HG03139 (cell line): ENCODE measurements around the gene ATP11C.
"Not testable (repeated sequence)": the region's sequence is repeated elsewhere in the genome, so short reads cannot be mapped to it uniquely, and the experiment has no call there.

Experiments used
- ATAC-seq: cut with Tn5 transposase; IDR thresholded peaks from one replicate; pipeline ENCODE4 v1.9.1; 2021; ENCODE audit not compliant: unreplicated experiment

The ATP11C gene

DNA sequence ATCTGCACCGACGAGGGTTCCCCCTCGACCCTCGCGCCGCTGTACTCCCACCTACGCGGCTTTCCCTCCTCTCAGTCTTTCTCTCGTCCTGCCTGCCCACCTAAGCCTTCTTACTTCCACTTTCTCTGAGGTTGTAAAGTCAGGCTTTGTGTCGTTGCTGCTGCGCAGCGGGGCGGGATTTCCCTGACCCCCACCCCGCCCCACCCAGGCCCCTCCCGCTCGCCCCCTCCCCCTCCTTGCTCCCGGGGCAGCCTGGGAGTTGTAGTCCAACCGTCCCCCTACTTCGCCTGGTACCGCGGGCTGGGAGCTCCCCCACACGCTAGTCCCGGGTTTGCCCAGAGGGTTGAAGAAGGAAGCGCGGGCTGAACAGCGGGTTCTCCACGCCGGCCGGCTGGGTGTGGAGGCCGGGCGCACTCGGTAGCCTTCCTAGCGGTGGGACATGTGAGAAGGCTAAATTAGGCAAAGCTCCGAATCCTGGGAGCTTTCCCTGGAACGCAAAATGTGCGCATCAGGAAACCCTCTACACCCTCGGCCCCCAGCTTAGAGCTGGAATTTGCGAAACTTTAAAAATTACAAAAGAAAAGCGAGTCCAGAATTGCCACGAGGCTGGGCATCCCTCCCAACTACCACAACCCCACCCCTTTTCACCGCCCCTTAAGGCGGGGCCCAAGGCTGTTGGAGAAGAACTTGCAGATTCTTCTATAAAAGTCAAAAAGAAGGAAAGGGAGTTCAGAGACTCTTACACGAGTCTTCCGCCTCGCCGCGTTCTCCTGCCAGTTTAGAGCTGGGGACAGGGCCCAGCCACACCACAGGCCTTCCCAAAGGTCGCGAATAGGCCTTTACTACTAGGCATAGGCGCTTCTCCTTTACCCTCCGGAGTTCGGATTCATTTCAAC lies at the start of gene ATP11C:
ATP11C (minus strand) TSS at position 153 of the 896 bp plus-strand sequence. CDS start 1,011 bp downstream, outside the sequence.
- peak; percentile 73 for ATAC-seq

GRCh38 chrX:139974471-139974870 lies 41.6 kb upstream of the ATP11C start:
- ATAC-seq: no peak

DNA sequence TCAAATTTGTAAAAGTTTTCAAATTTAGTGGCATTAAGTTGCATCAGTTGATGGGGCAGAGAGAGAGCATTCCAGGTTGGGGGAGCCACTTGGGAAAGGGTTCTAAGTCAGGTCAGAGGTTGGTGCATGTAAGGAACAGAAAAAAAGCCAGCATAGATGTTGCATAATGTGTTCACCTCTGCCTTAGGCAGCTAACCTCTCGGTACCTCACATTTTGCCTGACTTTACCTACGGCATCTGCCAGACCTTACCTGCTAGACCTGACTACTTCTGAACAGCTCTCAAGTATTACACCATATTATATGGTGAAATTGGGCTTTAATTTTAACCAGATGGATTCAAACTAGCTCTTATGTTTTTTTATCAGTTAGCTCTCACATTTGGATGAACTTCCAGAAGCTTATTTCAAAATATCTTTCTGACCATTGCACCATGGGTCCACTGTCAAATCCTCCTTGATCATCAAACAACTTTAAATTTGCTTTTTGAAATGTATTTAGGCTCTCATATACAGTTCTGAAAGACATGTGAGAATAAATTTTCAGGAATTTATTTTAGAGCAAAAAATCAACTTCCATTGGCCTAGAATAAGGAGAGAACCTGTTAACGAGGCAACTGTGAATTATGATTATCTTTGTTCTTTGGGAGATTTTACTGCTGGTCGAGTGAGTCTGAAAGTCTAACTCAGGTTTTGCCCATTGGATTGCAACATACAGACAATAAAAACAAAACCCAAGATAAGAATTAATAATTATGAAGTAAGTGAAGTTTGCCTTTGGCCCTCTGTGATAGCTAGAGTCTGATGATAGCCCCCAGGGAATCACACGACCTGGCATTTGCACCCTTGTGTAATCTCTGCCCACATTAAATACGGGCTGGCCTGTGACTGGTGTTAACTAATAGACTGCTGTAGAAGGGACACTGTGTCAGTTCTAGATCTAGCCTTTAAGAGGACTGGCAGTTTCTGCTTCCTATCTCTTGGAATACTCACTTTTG lies 40.1 kb upstream of the ATP11C start:
- no peak for ATAC-seq

DNA sequence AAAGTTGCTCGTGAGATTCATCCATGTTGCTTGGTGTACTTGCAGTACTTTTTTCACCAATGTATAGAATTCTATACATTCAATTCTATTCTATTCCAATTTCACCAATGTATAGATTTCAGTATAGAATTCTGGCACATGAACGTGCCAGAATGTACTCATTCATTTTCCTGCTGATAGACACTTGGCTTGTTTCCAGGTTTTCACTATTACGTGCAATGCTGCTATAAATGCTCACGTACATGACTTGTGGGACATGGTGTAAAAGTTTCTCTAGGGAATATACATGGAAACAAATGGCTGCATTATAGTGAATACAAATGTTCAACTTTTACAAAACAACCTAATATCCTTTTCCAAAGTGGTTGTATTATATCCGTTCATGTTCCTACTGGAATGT lies 39.3 kb upstream of the ATP11C start:
- ATAC-seq: no peak

GRCh38 chrX:139971394-139971749 lies 38.5 kb upstream of the ATP11C start:
- no peak for ATAC-seq

GRCh38 chrX:139969286-139969685 lies 36.4 kb upstream of the ATP11C start:
- no peak for ATAC-seq

GRCh38 chrX:139967750-139968149 lies 34.9 kb upstream of the ATP11C start:
- ATAC-seq: no peak

GRCh38 chrX:139967300-139967699 lies 34.4 kb upstream of the ATP11C start:
- ATAC-seq: no peak

DNA sequence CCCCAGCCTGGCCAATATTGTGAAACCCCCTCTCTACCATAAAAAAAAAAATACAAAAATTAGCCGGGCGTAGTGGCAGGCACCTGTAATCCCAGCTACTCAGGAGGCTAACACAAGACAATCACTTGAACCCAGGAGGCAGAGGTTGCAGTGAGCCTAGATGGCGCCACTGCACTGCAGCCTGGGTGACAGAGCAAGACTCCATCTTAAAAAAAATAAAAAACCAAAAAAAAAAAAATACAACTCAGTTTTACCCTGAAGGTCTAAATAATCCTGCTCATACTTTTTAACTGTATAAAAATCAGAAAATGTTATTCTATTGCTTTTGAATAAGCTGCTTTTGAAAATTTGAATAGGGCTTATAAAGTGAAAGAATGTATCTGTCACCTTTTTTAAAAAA lies 33.3 kb upstream of the ATP11C start:
- ATAC-seq: not testable (repeated sequence)

DNA sequence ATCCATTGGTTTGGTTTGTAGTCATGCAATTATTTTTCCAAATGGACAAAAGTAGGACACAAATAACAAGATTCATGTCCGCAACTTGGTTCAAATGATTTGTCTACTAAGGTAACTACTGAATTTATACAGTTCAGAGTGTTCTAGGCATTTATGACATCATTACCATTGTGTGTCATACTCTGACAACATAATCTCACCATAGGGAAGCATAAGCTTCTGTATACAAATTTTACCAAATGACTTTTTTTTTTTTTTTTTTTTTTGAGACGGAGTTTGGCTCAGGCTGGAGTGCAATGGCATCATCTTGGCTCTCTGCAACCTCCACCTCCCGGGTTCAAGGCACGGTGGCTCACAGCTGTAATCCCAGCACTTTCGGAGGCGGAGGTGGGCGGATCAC lies 32.6 kb upstream of the ATP11C start, which contains the start of gene CXorf66:
CXorf66 (minus strand) TSS at position 101 of the 400 bp plus-strand sequence; CDS start at position 76, 25 bp downstream.
- no peak for ATAC-seq

GRCh38 chrX:139961091-139961490 lies 28.2 kb upstream of the ATP11C start:
- ATAC-seq: not testable (repeated sequence)

DNA sequence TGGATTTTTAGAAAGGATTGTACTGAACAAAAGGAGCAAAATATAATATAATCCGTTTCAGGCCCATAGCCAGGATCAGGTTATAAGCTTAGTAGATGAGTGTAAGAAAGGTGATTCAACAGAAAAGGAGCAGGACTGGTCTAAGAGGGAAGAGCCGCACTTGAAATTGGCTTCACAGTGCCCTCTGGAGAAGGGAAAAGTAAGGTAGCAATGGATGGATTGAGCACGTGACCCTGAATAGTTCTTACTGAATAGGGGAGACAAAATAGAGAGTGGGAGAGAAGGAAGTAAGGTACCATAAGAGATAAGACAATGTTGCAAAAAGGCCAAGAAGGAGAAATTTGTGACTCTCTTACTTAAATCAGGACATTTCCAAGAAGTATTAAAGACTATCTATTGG lies 16.9 kb upstream of the ATP11C start:
- ATAC-seq: no peak

GRCh38 chrX:139945075-139945474 lies 12.2 kb upstream of the ATP11C start:
- ATAC-seq: no peak

DNA sequence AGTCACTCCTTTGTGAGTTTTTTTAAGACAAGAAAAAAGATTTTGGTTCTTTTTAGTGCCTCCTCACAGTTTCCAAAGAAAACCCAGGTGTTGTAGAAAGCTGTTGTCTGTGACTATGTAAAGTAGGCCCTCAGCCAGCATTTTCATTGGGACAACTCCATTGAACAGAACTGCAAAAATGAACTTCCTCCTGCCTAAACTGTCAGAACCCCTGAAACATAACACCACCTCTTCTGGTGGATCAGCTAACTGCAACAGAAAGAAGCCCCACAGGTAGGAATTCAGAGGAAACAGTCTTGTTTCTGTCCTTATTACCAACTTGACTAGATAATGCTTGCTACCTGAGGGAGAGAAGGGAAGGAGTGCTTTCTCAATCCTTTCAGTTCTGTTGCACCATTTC lies 3.4 kb upstream of the ATP11C start:
- ATAC-seq: no peak

DNA sequence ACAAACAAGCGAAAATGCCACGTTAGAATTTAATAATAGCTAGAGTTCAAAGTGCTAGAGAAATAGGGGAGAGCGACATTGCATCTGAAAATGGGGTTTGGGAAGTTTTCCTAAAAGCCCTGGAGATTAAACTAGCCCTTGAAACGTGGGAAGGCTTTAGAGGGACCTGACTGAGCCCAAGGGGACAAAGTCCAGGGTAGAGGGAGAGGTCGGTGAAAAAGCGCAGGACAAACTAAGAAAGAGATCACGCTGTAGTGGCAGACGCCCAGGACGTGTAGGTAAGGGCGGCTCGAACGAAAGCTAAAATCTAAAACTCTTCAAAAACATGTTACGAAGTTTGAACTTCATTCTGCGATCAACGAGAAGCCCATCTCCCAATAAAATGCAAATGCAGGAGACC lies 1.1 kb upstream of the ATP11C start:
- ATAC-seq: no peak

DNA sequence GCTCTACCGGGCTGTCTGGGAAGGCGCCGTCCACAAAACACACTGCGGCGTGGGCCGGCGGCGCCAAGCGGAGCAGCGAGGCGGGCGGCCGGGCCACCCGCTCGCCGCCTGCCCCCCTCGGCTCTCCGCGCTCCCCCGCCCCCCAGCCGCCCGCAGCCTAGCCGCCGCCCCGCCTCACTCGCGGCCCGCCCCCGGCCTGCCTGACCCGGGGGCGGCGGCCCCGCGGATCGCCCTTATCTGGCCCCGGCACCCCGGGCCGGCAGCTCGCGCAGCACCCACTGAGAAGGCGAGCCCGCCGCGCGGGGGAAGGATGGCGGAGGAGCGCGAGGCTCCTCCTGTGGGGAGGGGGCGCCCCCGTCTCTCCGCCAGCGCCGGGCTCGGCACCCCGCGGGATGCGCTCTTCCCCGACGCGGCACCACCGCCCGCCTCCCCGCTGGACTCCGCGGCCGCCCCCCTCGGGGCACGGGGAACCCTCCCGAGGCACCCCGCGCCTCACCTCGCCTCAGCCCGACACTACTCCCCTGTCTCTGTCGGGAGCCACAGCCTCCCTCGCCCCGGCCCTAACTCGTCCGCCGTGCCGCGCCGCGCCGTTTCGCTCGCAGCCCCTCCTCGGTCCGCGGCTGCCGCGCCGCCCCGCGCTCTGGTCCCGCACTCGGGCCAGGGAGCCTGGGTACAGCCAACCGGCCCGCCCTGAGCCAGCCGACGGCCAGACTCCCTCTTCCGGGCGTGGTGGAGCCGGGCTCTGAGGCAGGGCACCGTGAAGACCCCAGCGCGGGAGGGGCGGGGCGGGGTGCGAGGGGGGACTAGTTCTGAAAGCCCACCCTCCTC lies 566 bp downstream of the ATP11C start:
- peak; percentile 44 for ATAC-seq

- no peak for ATAC-seq
These were observed 1.2 kb downstream of the ATP11C start for GRCh38 chrX:139931646-139932072.

DNA sequence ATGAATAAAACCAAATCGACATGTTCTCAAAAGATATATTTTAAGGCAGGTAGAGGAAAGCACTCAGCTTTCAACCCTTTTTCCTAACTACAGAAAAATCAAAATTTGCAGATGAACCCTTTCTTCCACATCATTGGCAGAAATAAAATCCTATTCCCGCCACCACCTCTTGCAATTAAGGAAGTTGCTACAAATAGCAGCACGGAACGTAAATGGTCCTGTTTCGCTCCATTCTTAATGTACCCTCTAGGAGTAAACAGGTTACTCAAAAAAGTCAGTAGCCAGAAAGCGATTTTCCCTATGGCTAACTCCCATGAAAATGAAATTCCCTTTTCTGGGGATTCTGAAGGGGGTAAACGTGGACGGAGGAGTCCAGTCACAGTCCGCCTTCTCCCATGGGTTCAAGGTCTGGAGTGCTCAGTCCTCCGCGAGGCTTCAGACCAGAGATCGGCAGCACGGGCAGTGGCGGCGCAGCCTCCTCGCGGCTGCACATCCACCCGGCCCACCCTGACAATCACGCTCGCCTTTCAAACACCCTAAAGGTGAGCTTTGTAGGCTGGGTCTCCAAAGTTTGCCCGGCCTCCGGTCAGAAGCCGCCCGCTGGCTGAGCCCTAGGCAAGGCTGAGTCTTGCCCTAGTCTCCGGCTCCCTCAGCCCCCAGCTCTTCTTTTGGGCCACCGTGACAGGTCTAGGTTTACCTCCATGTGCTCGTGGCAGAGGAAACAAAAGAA lies 1.8 kb downstream of the ATP11C start:
- ATAC-seq: no peak

- no peak for ATAC-seq
These were observed 2.5 kb downstream of the ATP11C start for GRCh38 chrX:139930401-139930800.

DNA sequence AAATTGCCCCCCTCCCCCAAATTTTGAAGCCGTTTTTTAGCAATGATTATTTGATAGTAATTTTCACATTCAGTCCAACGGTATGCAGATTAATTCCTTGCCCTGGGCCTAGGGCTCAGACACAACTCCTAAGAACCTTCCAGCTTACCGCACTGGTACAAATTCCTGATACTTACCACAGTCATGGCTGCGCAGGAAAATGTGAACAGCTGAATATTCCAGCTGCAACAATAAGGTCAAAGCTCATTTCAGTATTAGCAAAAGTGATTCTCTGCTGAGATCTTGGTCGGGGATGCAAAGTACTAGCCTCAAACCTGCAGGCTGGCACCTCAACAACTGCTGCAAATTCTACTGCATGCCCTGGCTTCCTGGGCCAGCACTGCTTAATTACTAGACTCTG lies 3.0 kb downstream of the ATP11C start:
- no peak for ATAC-seq
